Liver (tissue), 9 donors: ENCODE measurements around the gene ZMYM3. TPM values are rescaled to one million over a fixed set of nuclear protein-coding genes. Genes with fewer than 3 reads are reported as not detected.

ENCODE experiments used
- DNase-seq: peaks from one replicate; pipeline ENCODE4 v3.0.0-alpha.2; 2017; ENCODE audit warnings: low spot score
- H3K27ac ChIP-seq, 2 donors: one replicate each; pipeline ENCODE4 v1.7.0; 2013; ENCODE audit warnings: inconsistent platforms in 2 of 2, low read length in 2 of 2, control low read depth in 1 of 2, low read depth in 1 of 2, mild to moderate bottlenecking in 1 of 2
- H3K27me3 ChIP-seq, 4 donors: one replicate each; pipeline versions ENCODE4 v1.6.1 to v1.7.0; 2013; ENCODE audit warnings: low read length in 3 of 4, inconsistent platforms in 1 of 4, mild to moderate bottlenecking in 1 of 4, moderate library complexity in 1 of 4; ENCODE audit not compliant: control insufficient read depth in 4 of 4, insufficient read depth in 4 of 4
- H3K36me3 ChIP-seq, 4 donors: one replicate each; pipeline versions ENCODE4 v1.6.1 to v1.7.0; 2013; ENCODE audit warnings: low read length in 3 of 4, mild to moderate bottlenecking in 3 of 4, low read depth in 1 of 4, moderate library complexity in 1 of 4; ENCODE audit not compliant: control insufficient read depth in 4 of 4, insufficient read depth in 3 of 4
- H3K4me1 ChIP-seq, 4 donors: one replicate each; pipeline versions ENCODE4 v1.6.1 to v1.7.0; 2013; ENCODE audit warnings: low read length in 3 of 4, mild to moderate bottlenecking in 3 of 4, moderate library complexity in 1 of 4; ENCODE audit not compliant: control insufficient read depth in 4 of 4, insufficient read depth in 4 of 4
- H3K4me3 ChIP-seq, 3 donors: one replicate each; pipeline versions ENCODE4 v1.6.1 to v1.7.0; 2013; ENCODE audit warnings: low read length in 3 of 3, control low read depth in 1 of 3, low read depth in 1 of 3, mild to moderate bottlenecking in 1 of 3
- H3K9ac ChIP-seq, 2 donors: one replicate each; pipeline ENCODE4 v1.7.0; 2013; ENCODE audit warnings: low read length in 2 of 2, mild to moderate bottlenecking in 2 of 2, moderate library complexity in 2 of 2, control low read depth in 1 of 2, low read depth in 1 of 2
- H3K9me3 ChIP-seq, 4 donors: one replicate each; pipeline versions ENCODE4 v1.6.1 to v1.7.0; 2013; ENCODE audit warnings: low read length in 3 of 4; ENCODE audit not compliant: control insufficient read depth in 4 of 4
- ATF3 ChIP-seq: IDR thresholded peaks from 2 replicates; pipeline ENCODE4 v1.6.1; 2016; ENCODE audit warnings: antibody characterized with exemption
- CTCF ChIP-seq: fragments of 150-350 bp; IDR thresholded peaks from 2 replicates; pipeline ENCODE4 v1.5.1; 2017; ENCODE audit warnings: improper control_type of control experiment, low read depth, low read length; ENCODE audit not compliant: missing input control
- FOXA1 ChIP-seq: IDR thresholded peaks from 2 replicates; pipeline ENCODE4 v1.6.1; 2016; ENCODE audit warnings: antibody characterized with exemption
- GABPA ChIP-seq, 2 donors: IDR thresholded peaks in 1 of 2; conservative IDR thresholded peaks in 1 of 2; 2 replicates each; pipeline ENCODE4 v1.6.1; 2016; ENCODE audit warnings: antibody characterized with exemption in 2 of 2, mild to moderate bottlenecking in 1 of 2, moderate library complexity in 1 of 2
- JUND ChIP-seq, 2 donors: IDR thresholded peaks; 2 replicates each; pipeline ENCODE4 v1.6.1; 2016; ENCODE audit warnings: antibody characterized with exemption in 2 of 2
- NR2F2 ChIP-seq: IDR thresholded peaks from 2 replicates; pipeline ENCODE4 v1.6.1; 2016; ENCODE audit warnings: antibody characterized with exemption
- REST ChIP-seq: IDR thresholded peaks from 2 replicates; pipeline ENCODE4 v1.6.1; 2016; ENCODE audit warnings: antibody characterized with exemption, mild to moderate bottlenecking
- TAF1 ChIP-seq: conservative IDR thresholded peaks from 2 replicates; pipeline ENCODE4 v1.6.1; 2016; ENCODE audit warnings: antibody characterized with exemption, mild to moderate bottlenecking
- YY1 ChIP-seq: IDR thresholded peaks from 2 replicates; pipeline ENCODE4 v1.6.1; 2016; ENCODE audit warnings: antibody characterized with exemption, mild to moderate bottlenecking
- WGBS: extraction: QIAGEN DNeasy Blood & Tissue Kit; methylation state at CpG from one replicate; pipeline ENCODE4 v1.1.7; 2013; 5-methylcytosine and 5-hydroxymethylcytosine counted together
- polyA plus RNA-seq, 2 donors: library from polyadenylated mRNA; stranded (reverse) in 1 of 2; unstranded in 1 of 2; fragments of 200-250 nt in 1 of 2; fragments of >200 nt in 1 of 2; fragmentation: Nextera tagmentation in 1 of 2; extraction: Ambion mirVana in 1 of 2; gene quantifications; one replicate each; pipeline versions ENCODE4 v1.2.1 to v1.2.3, GENCODE V29; 2013 to 2015
- total RNA-seq, 2 donors: library from RNA; depleted of rRNA; stranded (reverse); fragments of >200 nt; gene quantifications; one replicate each; pipeline ENCODE4 v1.2.3, GENCODE V29; 2014
- donor health status: healthy.
- donor health status: healthy.
- donor health status: healthy.
- donor health status: healthy.
- donor health status: healthy.

ZMYM3 gene
- total and polyA plus RNA-seq, 4 donors, result 4.5 to 13.3 (median 6.2) TPM

- TF ChIP-seq REST, result no peak
These were observed 2.9 kb upstream of the ZMYM3 start (continued) for GRCh38 chrX:71256856-71257255.

GRCh38 chrX:71256051-71256450 lies 2.1 kb upstream of the ZMYM3 start:
- no peaks in the 10 kb centered on the region for H3K9me3 ChIP-seq
- peaks cover 5 to 9% (median 7%) of the 10 kb centered on the region in 4 donors for H3K4me1 ChIP-seq
- 88% methylated on average over 6 of the region's 6 CpGs for WGBS
- no peak for DNase-seq
- H3K36me3 ChIP-seq, result no peaks in the 10 kb centered on the region
- no peaks in the 10 kb centered on the region for H3K27me3 ChIP-seq
- H3K4me3 ChIP-seq, result no peak overlapping the region
- TF ChIP-seq TAF1 (no peak), GABPA (IDR thresholded peaks at IDR 0.05 in 1 of 2, conservative IDR thresholded peaks at IDR 0.05 in 1 of 2) (no peak), ATF3 (no peak), FOXA1 (no peak), CTCF (no peak), REST (no peak), YY1 (no peak), NR2F2 (no peak), JUND (IDR thresholded peaks at IDR 0.05) (no peak)
- H3K9ac ChIP-seq, result no peak overlapping the region
- no peak overlapping the region for H3K27ac ChIP-seq
